Heart left ventricle (tissue), 13 donors: Measurements from ENCODE around the gene GNB5.

Experiments used
- CTCF ChIP-seq, 12 donors: fragments of 200-600 bp; sonication (generic) in 4 of 12; IDR thresholded peaks; one replicate each; pipeline versions ENCODE4 v1.5.0 to v1.8.0; 2018 to 2022; ENCODE audit warnings: antibody characterized with exemption in 12 of 12, mild to moderate bottlenecking in 5 of 12
- POLR2A ChIP-seq, 2 donors: fragments of 450-650 bp; IDR thresholded peaks; one replicate each; pipeline ENCODE4 v1.6.1; 2017; ENCODE audit warnings: antibody characterized with exemption in 2 of 2, mild to moderate bottlenecking in 2 of 2, moderate library complexity in 2 of 2
- donor health status: ischemic (EF 13 %, LVEDD 7.1; RV severe dilation, severe dysfunction).
- donor health status: DM: no; HTN: yes; CAD: no.
- donor health status: DM: no; HTN: no; CAD: no.
- donor health status: ischemic (EF 25% LVEDD 6.9; RV normal size, moderate dysfunction).
- donor health status: ischemic (EF 25% LVEDD 5.7; RV mildly dilated, moderate dysfunction).
- donor health status: ischemic (EF 35%, LVEDD 5.7; RV mildly dilated, moderate dysfunction).
- donor health status: nonischemic (EF 11% LVEDD 7.7; RV severe dilation, severe dysfunction).
- donor health status: DM: yes; HTN: yes; CAD: no.
- donor health status: PGD.
- donor health status: ischemic (EF 29% LVEDD 5.4; RV normal size, mild dysfunction).
- donor health status: nonischemic (EF 23%, LVEDD 6.1; RV moderate dilation, normal function).

GRCh38 chr15:52217186-52217585 lies 26.0 kb upstream of the GNB5 start:
- TF ChIP-seq CTCF (IDR thresholded peaks at IDR 0.05), result no peak
- no peak for TF ChIP-seq POLR2A (IDR thresholded peaks at IDR 0.05)
